ENCODE measurements around the gene MAN1C1. TPM values are rescaled to one million over a fixed set of nuclear protein-coding genes. Genes with fewer than 3 reads are reported as not detected.

MAN1C1 gene
- total and polyA plus RNA-seq, 7 donors: 1.8 to 6.7 (median 2.0) TPM

DNA sequence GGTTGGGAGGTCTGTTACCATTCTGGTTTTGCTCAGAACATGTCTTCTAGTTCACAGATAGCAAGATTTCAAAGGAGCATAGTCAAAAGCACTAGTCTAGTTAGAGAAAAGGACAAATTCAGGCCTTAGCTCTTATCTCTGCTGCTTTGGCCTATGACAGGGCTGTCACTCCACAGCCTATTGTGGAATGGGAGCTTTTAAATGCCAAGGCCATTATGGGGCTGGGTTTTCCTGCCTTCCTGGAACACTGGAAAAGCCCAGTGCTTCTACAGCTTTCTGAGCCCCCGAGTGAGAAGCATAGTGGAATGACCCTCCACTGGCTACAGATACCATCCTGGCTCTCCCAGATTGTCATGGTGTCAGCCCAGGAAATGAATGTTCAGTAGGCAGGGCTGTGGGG is 212.5 kb downstream of the MAN1C1 start:
- intact Hi-C loops (cut with DNase I): loop anchor here in 1 of 2 donors (10.0 kb wide), 1 partner anchor 166 kb away; the partner anchor contains the start of gene PAFAH2
- Histone ChIP-seq H3K4me3 (no peak overlapping the region), H3K4me1 (no peaks in the 10 kb centered on the region), H3K36me3 (ENCODE audit: insufficient read depth in 1 of 2, low read depth in 1 of 2) (peaks cover 26 to 84% of the 10 kb centered on the region in 2 donors), H3K27ac (no peak overlapping the region), H3K27me3 (ENCODE audit: insufficient read depth in 3 of 3, low read length in 2 of 3) (no peaks in the 10 kb centered on the region), H3K9me3 (no peaks in the 10 kb centered on the region)
- TF ChIP-seq CTCF (IDR thresholded peaks at IDR 0.05): no peak
- 71 to 77% (median 76%) methylated on average over 1 of the region's 1 CpG for WGBS, 3 donors
- ATAC-seq: no peak
- DNase-seq: no peak

DNA sequence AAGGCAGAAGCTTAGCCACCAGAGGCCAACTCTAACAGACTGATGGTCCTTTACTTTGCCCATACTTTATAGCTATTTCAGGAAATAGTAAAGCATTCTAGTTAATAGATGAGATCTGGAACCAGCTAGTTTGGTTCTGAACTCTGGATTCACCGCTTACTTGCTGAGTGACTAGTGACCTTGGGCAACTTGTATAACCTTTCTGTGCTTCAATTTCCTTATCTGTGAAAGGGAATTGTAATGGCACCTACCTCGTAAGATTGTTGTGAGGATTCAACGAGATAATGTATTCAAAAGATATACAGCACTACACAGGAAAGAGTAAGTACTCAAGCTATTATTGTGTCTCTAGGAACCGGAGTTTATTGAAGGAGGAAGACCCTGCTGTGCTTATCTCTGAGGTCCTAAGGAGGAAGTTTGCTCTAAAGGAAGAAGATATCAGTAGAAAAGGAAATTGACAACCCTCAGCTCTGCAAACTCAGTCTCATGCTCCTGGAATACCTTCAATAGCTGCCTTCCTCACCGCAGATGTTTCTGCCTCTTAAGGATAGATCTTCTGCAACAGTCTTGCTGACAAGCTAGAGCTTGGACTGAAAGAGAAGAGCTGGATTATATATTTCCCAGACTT is 215.1 kb downstream of the MAN1C1 start:
- WGBS, 3 donors: 62 to 65% (median 65%) methylated on average over 5 of the region's 5 CpGs
- Histone ChIP-seq H3K27ac (no peak overlapping the region), H3K27me3 (ENCODE audit: insufficient read depth in 3 of 3, low read length in 2 of 3) (no peaks in the 10 kb centered on the region), H3K9me3 (no peaks in the 10 kb centered on the region), H3K36me3 (ENCODE audit: insufficient read depth in 1 of 2, low read depth in 1 of 2) (peaks cover 29 to 94% of the 10 kb centered on the region in 2 donors), H3K4me3 (no peak overlapping the region), H3K4me1 (no peaks in the 10 kb centered on the region)
- no peak for TF ChIP-seq CTCF (IDR thresholded peaks at IDR 0.05)
- DNase-seq (no peak), ATAC-seq (no peak)
- intact Hi-C loops (cut with DNase I): no loop called here

- no peaks in the 10 kb centered on the region for H3K9me3 ChIP-seq
- DNase-seq: no peak
- no peaks in the 10 kb centered on the region for H3K4me1 ChIP-seq
- peaks cover 27 to 86% of the 10 kb centered on the region in 2 donors for H3K36me3 ChIP-seq (ENCODE audit: insufficient read depth in 1 of 2, low read depth in 1 of 2)
- H3K27me3 ChIP-seq (ENCODE audit: insufficient read depth in 3 of 3, low read length in 2 of 3): no peaks in the 10 kb centered on the region
- no peak overlapping the region for H3K4me3 ChIP-seq
- H3K27ac ChIP-seq: no peak overlapping the region
- no peak for TF ChIP-seq CTCF (IDR thresholded peaks at IDR 0.05)
- ATAC-seq: no peak
- intact Hi-C loops (cut with DNase I): no loop called here
- WGBS, 3 donors: 84 to 93% (median 90%) methylated on average over 6 of the region's 6 CpGs
Measured at GRCh38 chr1:25832336-25833037, 215.9 kb downstream of the MAN1C1 start.

- no peak for TF ChIP-seq CTCF (IDR thresholded peaks at IDR 0.05)
- 96 to 99% (median 96%) methylated on average over 5 of the region's 5 CpGs for WGBS, 3 donors
- Histone ChIP-seq H3K4me1 (no peaks in the 10 kb centered on the region), H3K9me3 (no peaks in the 10 kb centered on the region), H3K27me3 (ENCODE audit: insufficient read depth in 3 of 3, low read length in 2 of 3) (no peaks in the 10 kb centered on the region), H3K27ac (no peak overlapping the region), H3K36me3 (ENCODE audit: insufficient read depth in 1 of 2, low read depth in 1 of 2) (peaks cover 27 to 79% of the 10 kb centered on the region in 2 donors), H3K4me3 (no peak overlapping the region)
- DNase-seq (no peak), ATAC-seq (no peak)
- intact Hi-C loops (cut with DNase I): no loop called here
Measured at GRCh38 chr1:25833158-25833557, 216.6 kb downstream of the MAN1C1 start.

Other genes with a start within 250 kb of the MAN1C1 start
- 1 to 10 TPM in 3 of 4 donors, under 1 TPM in 1; 0.66 to 2.0 (median 1.1) TPM for gene RHCE, start 196.0 kb upstream of the MAN1C1 start, total RNA-seq
- gene RHCE, start 196.0 kb upstream of the MAN1C1 start, polyA plus RNA-seq: under 1 TPM in 2 of 3 donors, not detected in 1; 0.22 to 0.23 TPM
- gene MACO1, start 185.9 kb upstream of the MAN1C1 start, total RNA-seq: 10 to 100 TPM; 22.7 to 49.7 (median 30.8) TPM
- 10 to 100 TPM in 2 of 3 donors, 1 to 10 TPM in 1; 8.8 to 40.5 (median 34.9) TPM for gene MACO1, start 185.9 kb upstream of the MAN1C1 start, polyA plus RNA-seq
- gene LDLRAP1, start 73.2 kb upstream of the MAN1C1 start, total RNA-seq: 10 to 100 TPM; 10.1 to 12.9 (median 10.9) TPM
- gene LDLRAP1, start 73.2 kb upstream of the MAN1C1 start, polyA plus RNA-seq: 10 to 100 TPM in 1 of 3 donors, 1 to 10 TPM in 2; 5.6 to 10.5 (median 6.7) TPM
- gene SELENON, start 183.4 kb downstream of the MAN1C1 start, total RNA-seq: 100 to 1,000 TPM in 1 of 4 donors, 10 to 100 TPM in 3; 37.8 to 104 (median 56.1) TPM
- 10 to 100 TPM; 25.3 to 39.3 (median 29.0) TPM for gene SELENON, start 183.4 kb downstream of the MAN1C1 start, polyA plus RNA-seq
- 100 to 1,000 TPM in 1 of 4 donors, 10 to 100 TPM in 3; 85.2 to 112 (median 94.1) TPM for gene MTFR1L, start 203.2 kb downstream of the MAN1C1 start, total RNA-seq
- gene MTFR1L, start 203.2 kb downstream of the MAN1C1 start, polyA plus RNA-seq: 100 to 1,000 TPM in 2 of 3 donors, 10 to 100 TPM in 1; 99.2 to 135 (median 110) TPM
- under 1 TPM in 2 of 4 donors, not detected in 2; 0.26 to 0.47 TPM for gene AUNIP, start 242.7 kb downstream of the MAN1C1 start, total RNA-seq
- gene AUNIP, start 242.7 kb downstream of the MAN1C1 start, polyA plus RNA-seq: under 1 TPM; 0.05 to 0.13 (median 0.07) TPM

Measured in psoas muscle (tissue), 8 donors.